ENCODE data around the gene MRPS18A.

The MRPS18A gene

GRCh38 chr6:43703512-43704429 is 16.2 kb upstream of the MRPS18A start:
- Histone ChIP-seq H2BK5ac (ENCODE audit: low read depth, low read length, poor library complexity, severe bottlenecking) (no peak overlapping the region), H3K27me3 (ENCODE audit: control insufficient read depth in 1 of 2, insufficient read depth in 1 of 2, low read length in 2 of 2) (no peaks in the 10 kb centered on the region), H2AFZ (ENCODE audit: low read depth, low read length) (no peak overlapping the region), H3K36me3 (ENCODE audit: control insufficient read depth in 1 of 2, insufficient read depth in 2 of 2, low read depth in 1 of 2, low read length in 2 of 2) (no peaks in the 10 kb centered on the region), H2BK12ac (ENCODE audit: low read length in 2 of 2) (peak overlapping the region in 1 of 2 experiments; percentile 25), H3K4me3 (ENCODE audit: insufficient read depth in 1 of 2, low read depth in 1 of 2, low read length in 2 of 2) (no peak overlapping the region), H2BK15ac (ENCODE audit: low read depth, poor library complexity, severe bottlenecking) (peak overlapping the region; percentile 54), H3K9me3 (ENCODE audit: control insufficient read depth, low read length) (no peaks in the 10 kb centered on the region), H2BK120ac (ENCODE audit: low read depth, low read length) (no peak overlapping the region), H3K9ac (ENCODE audit: low read length) (peak overlapping the region; percentile 74), H4K91ac (ENCODE audit: low read length) (no peak overlapping the region), H3K14ac (ENCODE audit: low read length in 2 of 2) (no peak overlapping the region), H3K4me1 (ENCODE audit: control insufficient read depth, insufficient read depth, low read depth, low read length) (peaks cover 27% of the 10 kb centered on the region), H3K23ac (ENCODE audit: low read length in 2 of 2) (no peak overlapping the region), H3K79me1 (replicated peaks; ENCODE audit: low read length, poor library complexity, severe bottlenecking) (no peaks in the 10 kb centered on the region), H3K4me2 (ENCODE audit: low read length, poor library complexity, severe bottlenecking) (no peak overlapping the region), H3K4ac (ENCODE audit: low read depth in 1 of 2, low read length in 2 of 2) (peak overlapping the region in 1 of 2 experiments; percentile 41), H3K18ac (ENCODE audit: low read depth in 1 of 2, low read length in 2 of 2) (no peak overlapping the region), H2AK5ac (ENCODE audit: low read length, severe bottlenecking) (no peak overlapping the region), H3K27ac (ENCODE audit: low read length, poor library complexity, severe bottlenecking) (no peak overlapping the region), H4K8ac (ENCODE audit: low read length) (no peak overlapping the region)
- no peak for DNase-seq
- WGBS: 95% methylated on average over 5 of the region's 8 CpGs

- H3K27ac ChIP-seq (ENCODE audit: low read length, poor library complexity, severe bottlenecking): peak overlapping the region; percentile 42
- peak overlapping the region; percentile 80 for H4K91ac ChIP-seq (ENCODE audit: low read length)
- no peaks in the 10 kb centered on the region for H3K9me3 ChIP-seq (ENCODE audit: control insufficient read depth, low read length)
- peak overlapping the region; percentile 66 for H2BK120ac ChIP-seq (ENCODE audit: low read depth, low read length)
- H3K14ac ChIP-seq (ENCODE audit: low read length in 2 of 2): no peak overlapping the region
- H3K23ac ChIP-seq (ENCODE audit: low read length in 2 of 2): no peak overlapping the region
- H3K4me2 ChIP-seq (ENCODE audit: low read length, poor library complexity, severe bottlenecking): peak overlapping the region; percentile 7
- H3K4me1 ChIP-seq (ENCODE audit: control insufficient read depth, insufficient read depth, low read depth, low read length): peaks cover 27% of the 10 kb centered on the region
- no peak overlapping the region for H2BK5ac ChIP-seq (ENCODE audit: low read depth, low read length, poor library complexity, severe bottlenecking)
- H3K4ac ChIP-seq (ENCODE audit: low read depth in 1 of 2, low read length in 2 of 2): peak overlapping the region; percentile 3 to 14
- peak overlapping the region; percentile 68 for H2BK15ac ChIP-seq (ENCODE audit: low read depth, poor library complexity, severe bottlenecking)
- H2AK5ac ChIP-seq (ENCODE audit: low read length, severe bottlenecking): peak overlapping the region; percentile 30
- H3K27me3 ChIP-seq (ENCODE audit: control insufficient read depth in 1 of 2, insufficient read depth in 1 of 2, low read length in 2 of 2): no peaks in the 10 kb centered on the region
- no peak overlapping the region for H2AFZ ChIP-seq (ENCODE audit: low read depth, low read length)
- peak; percentile 94 for DNase-seq
- peak overlapping the region; percentile 83 for H4K8ac ChIP-seq (ENCODE audit: low read length)
- H3K36me3 ChIP-seq (ENCODE audit: control insufficient read depth in 1 of 2, insufficient read depth in 2 of 2, low read depth in 1 of 2, low read length in 2 of 2): no peaks in the 10 kb centered on the region
- WGBS: 26% methylated on average over 15 of the region's 15 CpGs
- peak overlapping the region in 1 of 2 experiments; percentile 30 for H3K4me3 ChIP-seq (ENCODE audit: insufficient read depth in 1 of 2, low read depth in 1 of 2, low read length in 2 of 2)
- H3K79me1 ChIP-seq (replicated peaks; ENCODE audit: low read length, poor library complexity, severe bottlenecking): no peaks in the 10 kb centered on the region
- peak overlapping the region; percentile 67 to 94 for H3K18ac ChIP-seq (ENCODE audit: low read depth in 1 of 2, low read length in 2 of 2)
- peak overlapping the region; percentile 74 for H3K9ac ChIP-seq (ENCODE audit: low read length)
- H2BK12ac ChIP-seq (ENCODE audit: low read length in 2 of 2): peak overlapping the region; percentile 66 to 75
Observed at GRCh38 chr6:43702534-43703440, 15.2 kb upstream of the MRPS18A start.

GRCh38 chr6:43702171-43702533 is 14.6 kb upstream of the MRPS18A start:
- Histone ChIP-seq H2AK5ac (ENCODE audit: low read length, severe bottlenecking) (peak overlapping the region; percentile 1), H3K9ac (ENCODE audit: low read length) (peak overlapping the region; percentile 74), H2BK12ac (ENCODE audit: low read length in 2 of 2) (peak overlapping the region in 1 of 2 experiments; percentile 75), H3K14ac (ENCODE audit: low read length in 2 of 2) (no peak overlapping the region), H2AFZ (ENCODE audit: low read depth, low read length) (no peak overlapping the region), H3K23ac (ENCODE audit: low read length in 2 of 2) (no peak overlapping the region), H3K4me1 (ENCODE audit: control insufficient read depth, insufficient read depth, low read depth, low read length) (peaks cover 27% of the 10 kb centered on the region), H3K4me3 (ENCODE audit: insufficient read depth in 1 of 2, low read depth in 1 of 2, low read length in 2 of 2) (peak overlapping the region in 1 of 2 experiments; percentile 30), H4K91ac (ENCODE audit: low read length) (peak overlapping the region; percentile 35), H3K9me3 (ENCODE audit: control insufficient read depth, low read length) (no peaks in the 10 kb centered on the region), H3K27me3 (ENCODE audit: control insufficient read depth in 1 of 2, insufficient read depth in 1 of 2, low read length in 2 of 2) (no peaks in the 10 kb centered on the region), H2BK15ac (ENCODE audit: low read depth, poor library complexity, severe bottlenecking) (peak overlapping the region; percentile 68), H2BK5ac (ENCODE audit: low read depth, low read length, poor library complexity, severe bottlenecking) (no peak overlapping the region), H3K79me1 (replicated peaks; ENCODE audit: low read length, poor library complexity, severe bottlenecking) (no peaks in the 10 kb centered on the region), H3K4me2 (ENCODE audit: low read length, poor library complexity, severe bottlenecking) (no peak overlapping the region), H3K18ac (ENCODE audit: low read depth in 1 of 2, low read length in 2 of 2) (peak overlapping the region in 1 of 2 experiments; percentile 25), H3K27ac (ENCODE audit: low read length, poor library complexity, severe bottlenecking) (peak overlapping the region; percentile 42), H2BK120ac (ENCODE audit: low read depth, low read length) (peak overlapping the region; percentile 66), H4K8ac (ENCODE audit: low read length) (peak overlapping the region; percentile 10), H3K36me3 (ENCODE audit: control insufficient read depth in 1 of 2, insufficient read depth in 2 of 2, low read depth in 1 of 2, low read length in 2 of 2) (no peaks in the 10 kb centered on the region), H3K4ac (ENCODE audit: low read depth in 1 of 2, low read length in 2 of 2) (peak overlapping the region; percentile 3 to 14)
- no peak for DNase-seq
- WGBS: 35% methylated on average over 2 of the region's 2 CpGs
